GM21526 (cell line): ENCODE measurements around the gene LCE3A.
"Not testable (repeated sequence)": the region's sequence is repeated elsewhere in the genome, so short reads cannot be mapped to it uniquely, and the experiment has no call there.

Experiments
- ATAC-seq: cut with Tn5 transposase; IDR thresholded peaks from one replicate; pipeline ENCODE4 v1.9.1; 2021; ENCODE audit warnings: moderate library complexity; ENCODE audit not compliant: unreplicated experiment, low FRiP score

The LCE3A gene

GRCh38 chr1:152579526-152579925, 43.4 kb downstream of the LCE3A start:
- ATAC-seq = not testable (repeated sequence)

- no peak for ATAC-seq
Measured at GRCh38 chr1:152577168-152577567, 45.7 kb downstream of the LCE3A start.
